ENCODE results near the gene VEZT. TPM values are rescaled to one million over a fixed set of nuclear protein-coding genes. Genes with fewer than 3 reads are reported as not detected.

The VEZT gene
- total and polyA plus RNA-seq, 10 of the 15 experiments (the other 5 are each of a cell fraction or from before 2014, with no cell fraction given), result 32.8 to 134 (median 66.2) TPM

- POLR2A ChIA-PET, result interaction anchor here (0.7 kb wide), 3 partner anchors 9 to 154 kb away, joined by 3 to 4 read pairs (median 3); no protein-coding TSS in a partner anchor
- Histone ChIP-seq H3K4me1 (ENCODE audit: control insufficient read depth, insufficient read depth, low read length) (peaks cover 13% of the 10 kb centered on the region), H3K27ac (ENCODE audit: control insufficient read depth, insufficient read depth) (no peak overlapping the region), H2AFZ (ENCODE audit: control insufficient read depth, low read depth, low read length) (no peak overlapping the region), H3K9me3 (replicated peaks; ENCODE audit: control insufficient read depth, insufficient read depth, low read length) (no peaks in the 10 kb centered on the region; the same call in 1 of the 3 replicates), H3K79me2 (ENCODE audit: control insufficient read depth, insufficient read depth, low read length) (peaks cover 3% of the 10 kb centered on the region), H3K9ac (ENCODE audit: control insufficient read depth, insufficient read depth, low read length) (no peak overlapping the region), H3K27me3 (replicated peaks in 1 of 2; ENCODE audit: control insufficient read depth in 2 of 2, insufficient read depth in 2 of 2, low read length in 1 of 2) (no peaks in the 10 kb centered on the region), H4K20me1 (ENCODE audit: control insufficient read depth, insufficient read depth) (no peaks in the 10 kb centered on the region), H3K4me2 (ENCODE audit: control insufficient read depth, insufficient read depth) (no peak overlapping the region), H3K4me3 (no peak overlapping the region), H3K36me3 (ENCODE audit: control insufficient read depth in 2 of 2, insufficient read depth in 2 of 2, low read length in 1 of 2) (no peaks in the 10 kb centered on the region)
- CTCF ChIA-PET, result interaction anchor here (0.6 kb wide), 1 partner anchor 443 kb away, joined by 3 read pairs; no protein-coding TSS in a partner anchor
- intact Hi-C loops (cut with micrococcal nuclease; ENCODE audit: unreplicated experiment), result no loop called here
- ATAC-seq, result no peak
- TF ChIP-seq, protein P1, sequence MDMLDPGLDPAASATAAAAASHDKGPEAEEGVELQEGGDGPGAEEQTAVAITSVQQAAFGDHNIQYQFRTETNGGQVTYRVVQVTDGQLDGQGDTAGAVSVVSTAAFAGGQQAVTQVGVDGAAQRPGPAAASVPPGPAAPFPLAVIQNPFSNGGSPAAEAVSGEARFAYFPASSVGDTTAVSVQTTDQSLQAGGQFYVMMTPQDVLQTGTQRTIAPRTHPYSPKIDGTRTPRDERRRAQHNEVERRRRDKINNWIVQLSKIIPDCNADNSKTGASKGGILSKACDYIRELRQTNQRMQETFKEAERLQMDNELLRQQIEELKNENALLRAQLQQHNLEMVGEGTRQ (IDR thresholded peaks at IDR 0.05; ENCODE audit: borderline replicate concordance, low read depth, low read length), result no peak
- TF ChIP-seq CEBPB (IDR thresholded peaks at IDR 0.05; ENCODE audit: borderline replicate concordance in 1 of 2, low read depth in 2 of 2, low read length in 2 of 2), result no peak
- TF ChIP-seq ZNF592 (IDR thresholded peaks at IDR 0.05), result no peak
- no peak for TF ChIP-seq TARDBP (IDR thresholded peaks at IDR 0.05; ENCODE audit: borderline replicate concordance)
- no peak for TF ChIP-seq NFIC (IDR thresholded peaks at IDR 0.05; ENCODE audit: low read depth, low read length)
- no peak for TF ChIP-seq NFXL1 (IDR thresholded peaks at IDR 0.05; ENCODE audit: borderline replicate concordance)
- TF ChIP-seq PML (IDR thresholded peaks at IDR 0.05; ENCODE audit: low read length), result no peak
- no peak for TF ChIP-seq ZNF384 (IDR thresholded peaks at IDR 0.05; ENCODE audit: borderline replicate concordance, low read depth, low read length)
- WGBS (ENCODE audit: insufficient coverage, insufficient replicate concordance, low lambda C conversion rate, missing lambda C conversion rate), result 93% methylated on average over 3 of the region's 3 CpGs
- no peak for FAIRE-seq
- in situ Hi-C loops (cut with MboI), result no loop called here
- BruUV-seq (replicated peaks), result no TSS peak
- SMC1A ChIA-PET (ENCODE audit: uncharacterized antibody, unreplicated experiment), result no interaction called here
- RAD21 ChIA-PET (ENCODE audit: unreplicated experiment), result no interaction called here
- no peak for DNase-seq (ENCODE audit: low read depth, low spot score)
These were observed 24.5 kb upstream of the VEZT start for GRCh38 chr12:95193139-95193538.
